NCI-H226 (cell line): ENCODE data around the gene SHQ1.

Source experiments
- DNase-seq: peaks from one replicate; pipeline ENCODE4 v3.0.0-alpha.2; 2015

Gene SHQ1

DNA sequence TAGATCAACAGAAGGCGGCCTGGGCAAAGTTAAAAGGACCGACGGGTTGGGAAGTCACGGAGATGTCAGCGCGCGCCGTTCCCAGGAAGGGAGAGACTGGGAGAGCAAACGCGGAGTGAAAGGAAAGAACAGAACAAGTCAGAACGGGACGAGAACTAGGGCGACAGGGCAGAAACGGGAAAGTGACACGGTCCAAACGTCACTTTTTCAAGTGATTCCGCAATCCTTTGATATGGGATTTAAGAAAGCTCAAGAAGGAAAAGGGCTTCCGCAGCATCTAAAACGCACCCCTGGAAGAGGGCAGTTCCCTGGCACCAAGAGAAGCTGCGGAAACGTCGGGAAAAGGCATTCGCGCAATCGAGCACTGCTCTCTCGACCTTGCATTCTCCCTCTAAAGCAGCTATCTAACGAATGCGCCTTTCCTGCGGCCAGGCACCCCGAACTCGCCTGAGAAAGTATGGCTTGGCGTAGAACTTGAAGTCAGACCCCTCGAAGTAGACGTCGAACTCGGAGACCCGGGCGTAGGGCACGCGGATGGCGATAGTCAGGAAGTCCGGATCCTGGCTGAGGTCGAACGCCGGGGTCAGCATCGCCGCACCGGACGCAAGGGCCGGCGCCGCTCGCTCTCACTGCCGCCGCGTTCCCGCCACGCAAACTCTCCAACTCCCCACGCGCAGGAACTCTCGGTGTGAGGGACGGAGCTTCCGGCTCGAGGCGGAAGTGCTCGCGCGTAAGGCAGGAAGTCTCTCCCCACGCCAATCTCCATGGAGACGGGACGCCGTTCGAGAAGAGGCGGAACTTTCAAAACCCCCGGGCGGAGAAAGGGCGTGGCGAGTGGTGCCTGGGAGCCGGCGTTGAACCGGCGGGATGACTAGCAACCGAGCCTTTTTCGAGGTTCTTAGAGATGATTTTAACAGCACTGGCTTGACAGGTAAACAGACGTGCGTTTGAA, at the start of gene SHQ1:
Gene SHQ1, minus strand, starts transcription at position 695 of the 952 bp plus-strand sequence. Its CDS starts 105 bp downstream, at position 590.
- peak; percentile 92 for DNase-seq

GRCh38 chr3:72897758-72898007, 49.4 kb upstream of the SHQ1 start:
- no peak for DNase-seq

DNA sequence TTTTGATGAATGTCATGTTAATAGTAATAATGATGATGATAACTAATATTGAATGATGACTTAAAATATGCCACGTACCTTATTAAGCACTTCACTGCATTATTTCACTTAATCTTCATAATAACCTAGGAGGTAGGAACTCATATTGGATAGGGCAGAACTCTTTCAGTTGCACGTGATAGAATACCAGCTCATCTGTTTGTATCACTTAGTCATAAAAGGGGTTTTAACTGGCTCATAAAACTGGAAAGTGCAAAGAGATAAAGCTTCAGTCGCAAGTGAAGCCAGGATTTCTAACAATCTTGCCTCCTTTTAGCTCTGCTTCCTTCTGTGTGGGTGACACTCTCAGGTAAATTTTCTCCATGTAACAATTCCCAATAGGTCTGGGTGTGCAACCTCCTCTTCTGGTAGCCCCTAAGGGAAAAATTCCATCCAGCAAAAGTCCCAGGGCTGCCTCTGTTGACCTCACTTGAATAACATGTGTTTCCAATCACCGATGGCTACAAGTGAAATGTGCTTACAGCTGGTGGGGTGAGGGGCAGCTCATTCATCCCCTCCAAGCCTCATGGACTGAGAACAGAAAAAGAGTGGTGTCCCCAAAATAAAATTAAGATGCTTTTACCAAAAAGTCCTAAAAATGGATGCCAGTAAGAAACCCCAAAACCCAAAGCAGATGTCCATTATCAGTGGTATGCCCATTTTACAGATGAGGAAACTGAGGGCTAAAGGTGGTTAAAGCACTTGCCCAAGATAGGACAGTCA, 48.9 kb upstream of the SHQ1 start:
- DNase-seq, result no peak

DNA sequence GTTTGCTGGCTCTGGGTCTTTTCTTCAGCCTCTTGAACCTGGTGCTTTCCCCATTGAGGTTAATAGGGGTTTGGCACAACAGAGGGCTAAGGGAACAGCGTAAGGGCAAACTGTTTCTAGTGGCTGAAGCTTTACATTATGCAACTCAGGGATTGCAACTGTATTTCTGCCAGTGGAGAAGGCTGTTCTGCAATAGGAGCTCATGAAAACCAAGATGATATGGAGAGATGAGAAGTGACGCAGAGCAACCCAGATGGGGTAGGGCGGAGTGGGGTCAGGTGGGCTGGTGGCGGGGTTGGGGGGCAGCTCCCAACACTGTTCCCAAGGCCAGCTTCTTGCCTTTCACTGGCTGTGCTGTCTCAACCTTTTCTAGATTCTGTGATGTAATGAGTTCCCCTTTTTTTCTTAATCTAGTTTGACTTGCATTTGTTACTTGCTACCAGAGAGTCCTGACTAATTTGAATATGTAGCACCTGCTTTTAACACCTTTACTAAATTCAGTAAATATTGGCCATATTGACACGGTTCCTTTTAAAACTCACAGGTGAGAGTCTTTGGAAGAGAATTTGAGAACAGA, 46.8 kb upstream of the SHQ1 start:
- DNase-seq, result no peak

DNA sequence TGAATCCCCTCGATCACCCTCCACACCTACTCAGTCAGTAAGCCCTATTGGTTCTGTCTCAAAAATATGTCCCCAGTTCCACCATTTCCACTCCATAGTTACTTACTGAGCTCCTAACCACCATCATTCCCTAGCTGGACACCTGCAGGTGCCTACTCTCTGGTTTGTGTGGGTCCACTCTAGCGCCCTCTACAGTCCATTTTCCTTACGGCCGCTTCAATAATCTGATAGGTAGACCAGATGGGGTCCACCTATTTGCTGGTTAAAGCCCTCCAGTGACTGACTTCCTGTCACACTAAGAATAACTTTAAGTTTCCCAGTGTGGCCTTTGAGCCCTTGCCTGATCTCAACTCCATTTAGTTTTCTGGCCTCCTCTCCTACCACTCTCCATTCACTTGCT, 44.6 kb upstream of the SHQ1 start:
- no peak for DNase-seq

DNA sequence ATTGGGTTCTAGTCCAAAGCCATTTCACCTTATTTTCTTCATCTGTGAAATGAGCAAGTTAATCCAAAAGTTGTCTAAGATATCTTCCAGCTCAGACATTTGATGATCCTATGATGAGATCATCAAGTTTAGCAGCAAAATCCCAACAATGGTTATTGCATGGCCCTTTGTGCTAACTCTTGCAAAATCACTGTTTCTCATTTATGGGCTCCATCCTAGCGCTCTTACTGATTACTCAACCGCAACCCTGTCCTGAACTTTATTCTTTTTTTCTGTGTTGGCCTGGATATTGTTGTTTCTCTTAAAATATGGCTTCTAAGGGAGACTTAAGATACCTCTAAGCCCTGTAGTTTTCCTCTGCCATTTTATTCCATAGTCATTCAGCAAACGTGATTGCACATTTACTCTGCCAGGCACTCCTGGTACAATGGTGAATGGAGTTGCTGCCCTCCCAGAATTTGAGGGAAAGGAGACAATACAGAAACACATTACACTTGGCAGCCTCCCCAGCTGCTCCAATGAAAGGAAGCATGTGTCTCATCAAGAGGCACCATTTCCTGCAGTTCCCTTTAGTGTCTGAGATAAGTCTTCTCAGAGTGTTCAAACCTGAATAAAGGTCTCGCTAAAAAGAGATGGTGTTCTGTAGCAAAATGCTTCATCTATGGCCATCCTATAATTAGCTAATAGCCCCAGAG, 44.0 kb upstream of the SHQ1 start:
- DNase-seq, result peak; percentile 76

GRCh38 chr3:72891053-72891855, 43.0 kb upstream of the SHQ1 start:
- peak; percentile 95 for DNase-seq

GRCh38 chr3:72890166-72890925, 42.1 kb upstream of the SHQ1 start:
- DNase-seq, result no peak

DNA sequence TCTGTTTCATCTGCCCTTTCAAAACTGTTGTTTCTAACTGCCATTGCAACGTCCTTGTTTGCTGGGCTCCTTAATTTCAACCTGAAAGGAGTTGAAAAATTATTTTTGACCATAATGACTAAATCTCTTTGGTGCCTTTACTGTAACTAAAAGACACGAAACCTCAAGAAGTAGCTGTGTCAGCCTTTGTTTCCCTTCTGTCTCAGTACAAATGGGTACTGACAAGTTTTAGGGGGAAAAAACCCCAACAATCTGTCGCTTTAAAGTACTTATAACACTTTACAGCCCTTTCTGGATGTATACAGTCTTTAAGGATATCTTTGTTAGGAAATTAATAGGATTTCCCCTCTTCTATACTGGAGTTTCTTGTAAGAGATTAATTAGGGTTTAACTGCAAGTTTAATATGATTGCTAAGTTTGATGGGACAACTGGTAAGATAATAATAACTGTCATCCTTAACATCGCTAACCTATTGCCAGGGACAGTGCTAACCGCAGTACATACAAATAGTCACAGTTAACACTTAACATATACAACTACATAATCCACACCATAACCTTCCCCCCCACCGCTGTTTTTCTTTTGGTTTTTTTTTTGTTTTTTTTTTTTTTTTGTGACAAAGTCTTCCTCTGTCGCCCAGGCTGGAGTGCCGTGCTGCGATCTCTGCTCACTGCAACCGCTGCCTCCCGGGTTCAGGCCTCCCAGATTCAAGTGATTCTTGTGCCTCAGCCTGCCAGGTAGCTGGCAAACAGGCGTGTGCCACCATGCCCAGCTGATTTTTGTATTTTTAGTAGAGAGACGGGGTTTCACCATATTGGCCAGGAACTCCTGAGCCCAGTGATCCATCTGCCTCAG, 41.3 kb upstream of the SHQ1 start:
- DNase-seq, result no peak

DNA sequence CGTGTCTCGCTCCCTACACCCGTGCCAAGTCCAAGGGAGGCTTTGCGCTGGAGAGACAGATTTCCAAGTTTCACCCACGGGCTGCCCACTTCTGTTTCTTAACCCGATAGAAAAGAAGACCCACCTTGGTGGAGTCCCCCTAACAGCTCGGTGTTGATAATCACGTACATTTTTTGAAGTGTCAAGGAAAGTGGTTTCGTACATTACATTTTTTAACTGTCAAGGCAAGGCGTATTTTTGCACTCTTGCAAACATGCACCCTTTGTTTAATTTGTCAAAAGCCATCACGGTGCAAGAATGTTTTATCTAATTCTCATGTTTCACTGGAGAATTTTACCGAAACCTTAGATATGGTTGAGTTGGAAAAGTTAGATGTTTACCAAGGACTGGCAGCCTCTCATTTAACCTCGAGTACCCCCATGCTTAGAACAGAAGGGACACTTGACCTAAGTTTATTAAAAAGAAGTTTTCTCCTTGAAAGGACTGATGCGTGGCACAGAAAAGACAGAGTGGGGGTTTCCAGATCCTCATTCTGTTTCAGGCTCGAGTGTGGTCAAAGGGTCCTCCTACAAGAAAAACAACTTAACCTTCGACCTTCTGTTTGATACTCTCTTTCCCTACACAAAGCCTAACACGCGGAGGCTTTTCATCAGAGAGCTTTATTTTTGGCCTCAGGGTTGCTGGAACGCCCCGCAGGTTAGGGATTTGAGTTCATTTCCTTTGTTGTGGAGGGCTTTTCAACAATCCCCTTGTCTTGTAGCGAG, 40.5 kb upstream of the SHQ1 start:
- no peak for DNase-seq

GRCh38 chr3:72887705-72888545, 39.7 kb upstream of the SHQ1 start, which contains the start of gene GXYLT2:
TSS of gene GXYLT2 (plus strand) at chr3:72888046. CDS start at chr3:72888234, 188 bp downstream.
- DNase-seq, result peak; percentile 57

DNA sequence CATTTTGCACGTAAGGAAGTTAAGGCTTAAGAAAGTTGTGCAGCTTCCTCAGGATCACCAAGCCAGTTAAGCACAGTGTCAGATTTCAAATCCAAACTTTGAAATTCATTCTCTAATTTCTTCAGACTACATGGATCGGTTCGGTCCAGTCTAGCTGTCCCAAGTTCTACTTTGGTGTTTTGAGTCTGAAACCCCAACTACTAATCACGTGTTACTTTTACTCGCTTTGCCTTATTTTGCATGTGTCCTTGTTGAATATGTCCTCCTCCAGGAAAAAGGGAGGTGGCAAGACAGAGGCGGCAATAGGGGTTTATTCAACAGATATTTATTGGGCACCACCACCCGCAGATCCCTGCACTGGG, 39.1 kb upstream of the SHQ1 start:
- DNase-seq, result no peak

DNA sequence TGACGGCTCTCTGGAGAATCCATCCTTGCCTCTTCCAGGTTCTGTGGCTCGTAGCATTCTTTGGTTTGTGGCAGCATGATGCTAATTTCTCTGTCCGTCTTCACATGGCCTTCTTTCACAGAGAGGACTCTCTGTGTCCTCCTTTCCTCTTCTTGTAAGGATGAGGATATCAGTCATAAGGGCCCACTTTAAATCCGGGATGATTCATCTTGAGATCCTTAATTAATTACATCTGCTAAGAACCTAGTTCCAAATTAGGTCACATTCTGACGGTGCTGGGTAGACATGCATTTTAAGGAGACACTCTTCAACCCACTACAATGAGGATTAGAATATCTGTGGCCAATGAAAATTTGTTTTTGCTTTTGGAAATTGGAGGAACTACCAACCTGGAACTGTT, 23.9 kb upstream of the SHQ1 start:
- DNase-seq, result no peak

- no peak for DNase-seq
These were observed 14.3 kb upstream of the SHQ1 start for GRCh38 chr3:72862314-72863090.

DNA sequence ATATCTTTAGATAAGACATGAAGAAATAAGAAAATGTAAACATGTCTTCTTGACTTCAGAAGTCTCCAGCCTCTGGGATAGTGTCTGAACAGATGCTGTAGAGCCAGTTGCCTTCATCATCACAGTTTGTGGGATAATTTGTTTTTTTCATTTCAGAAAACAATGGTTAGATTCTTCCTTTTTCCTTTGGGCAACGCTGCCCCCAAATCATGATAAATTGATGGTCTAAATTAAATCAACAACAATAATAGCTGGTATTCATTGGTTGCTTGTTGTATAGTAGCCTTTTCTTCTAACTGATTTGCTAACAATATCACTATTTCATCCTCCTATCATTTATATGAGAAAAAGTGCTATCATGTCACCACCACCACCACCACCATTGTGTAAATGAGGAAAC, 12.6 kb upstream of the SHQ1 start:
- no peak for DNase-seq

DNA sequence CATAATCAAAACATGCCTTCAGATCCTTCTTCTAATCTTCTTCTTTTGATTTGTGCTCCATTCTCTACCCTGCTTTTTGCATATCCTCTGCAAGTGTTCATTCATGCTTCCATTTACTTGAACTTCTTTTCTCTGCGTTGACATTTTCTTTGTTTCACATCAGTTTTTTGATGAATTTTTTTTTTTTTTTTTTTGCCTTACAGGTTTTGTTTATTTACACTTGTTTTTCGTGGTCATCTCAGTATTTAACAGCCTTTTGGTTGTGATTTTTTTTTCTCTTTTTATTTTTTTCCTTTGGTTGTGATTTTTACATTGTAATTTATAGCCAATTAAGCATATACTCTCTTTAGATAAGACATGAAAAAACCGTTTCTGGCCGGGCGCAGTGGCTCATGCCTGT, 11.8 kb upstream of the SHQ1 start:
- DNase-seq, result no peak

DNA sequence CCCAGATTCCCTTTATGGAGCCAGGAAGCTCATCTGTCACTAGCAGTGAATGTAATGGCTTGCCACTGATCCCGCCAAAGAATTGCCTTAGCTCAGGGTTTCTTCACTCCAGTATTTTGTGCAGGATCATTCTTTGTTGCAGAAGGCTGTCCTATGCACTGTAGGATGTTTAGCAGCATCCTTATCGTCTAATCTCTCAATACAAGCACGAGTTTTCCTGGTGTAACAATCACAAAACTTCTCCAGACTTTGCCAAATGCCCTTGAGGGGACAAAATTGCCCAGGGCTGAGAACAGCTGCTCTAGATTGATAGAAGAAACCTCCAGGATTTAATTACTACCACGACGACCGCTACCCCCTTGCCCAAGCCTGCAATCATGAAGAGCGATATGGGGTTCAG, 6.8 kb upstream of the SHQ1 start:
- no peak for DNase-seq

- DNase-seq, result no peak
These were observed 447 bp upstream of the SHQ1 start for GRCh38 chr3:72848703-72849081.
